HFFc6 (cell line): ENCODE measurements around the gene SPATA6L. TPM values are rescaled to one million over a fixed set of nuclear protein-coding genes. Genes with fewer than 3 reads are reported as not detected.

ENCODE experiments used
- DNase-seq: peaks from one replicate; pipeline ENCODE4 v3.0.0-alpha.2; 2018
- H3K27ac Mint-ChIP-seq: 2 replicates; pipeline ENCODE4 v1.8.0; 2020; ENCODE audit warnings: mild to moderate bottlenecking, mixed read lengths
- H3K27me3 Mint-ChIP-seq: 2 replicates; pipeline ENCODE4 v1.8.0; 2021; ENCODE audit warnings: mild to moderate bottlenecking, moderate library complexity, mixed read lengths; ENCODE audit not compliant: insufficient read depth
- H3K36me3 Mint-ChIP-seq: 2 replicates; pipeline ENCODE4 v1.8.0; 2021; ENCODE audit warnings: low read depth, mixed read lengths
- H3K4me1 Mint-ChIP-seq: 2 replicates; pipeline ENCODE4 v1.8.0; 2020; ENCODE audit warnings: low read depth, mixed read lengths
- H3K4me3 Mint-ChIP-seq: 2 replicates; pipeline ENCODE4 v1.8.0; 2020; ENCODE audit warnings: mild to moderate bottlenecking, moderate library complexity, mixed read lengths
- H3K9me3 Mint-ChIP-seq: 2 replicates; pipeline ENCODE4 v1.8.0; 2020; ENCODE audit warnings: mild to moderate bottlenecking, mixed read lengths
- CTCF ChIP-seq: fragments of 200-600 bp; sonication (generic); IDR thresholded peaks from 2 replicates; pipeline ENCODE4 v1.5.0; 2021; ENCODE audit warnings: antibody characterized with exemption, mild to moderate bottlenecking
- total RNA-seq, 6 experiments: library from RNA; stranded (reverse); fragmentation: NEBNext Ultra II Directional; extraction: Animal tissue kit (Norgen Biotek cat#: 25700); gene quantifications; 2 replicates in 1 of 6; 3 replicates in 5 of 6; pipeline ENCODE4 v1.2.3, GENCODE V29; 2021

SPATA6L gene
- total RNA-seq, 6 experiments from 2014 or later, result 0.27 to 0.73 (median 0.54) TPM; not detected in 2

- no peak for TF ChIP-seq CTCF
- Mint-ChIP-seq H3K36me3 (peaks cover 13% of the 10 kb centered on the region), H3K9me3 (no peaks in the 10 kb centered on the region), H3K27ac (no peak overlapping the region), H3K27me3 (no peaks in the 10 kb centered on the region), H3K4me3 (no peak overlapping the region), H3K4me1 (peaks cover 37% of the 10 kb centered on the region)
- DNase-seq, result no peak
Measured at GRCh38 chr9:4690144-4690543, 23.9 kb upstream of the SPATA6L start.

- H3K36me3 Mint-ChIP-seq, result peaks cover 16% of the 10 kb centered on the region
- no peaks in the 10 kb centered on the region for H3K27me3 Mint-ChIP-seq
- H3K9me3 Mint-ChIP-seq, result no peaks in the 10 kb centered on the region
- H3K4me1 Mint-ChIP-seq, result peaks cover 41% of the 10 kb centered on the region
- no peak overlapping the region for H3K4me3 Mint-ChIP-seq
- no peak for DNase-seq
- TF ChIP-seq CTCF, result no peak
- H3K27ac Mint-ChIP-seq, result no peak overlapping the region
Measured at GRCh38 chr9:4689687-4690104, 23.4 kb upstream of the SPATA6L start.

- no peak for TF ChIP-seq CTCF
- DNase-seq, result no peak
- Mint-ChIP-seq H3K9me3 (no peaks in the 10 kb centered on the region), H3K4me1 (peaks cover 42% of the 10 kb centered on the region), H3K4me3 (no peak overlapping the region), H3K36me3 (peaks cover 18% of the 10 kb centered on the region), H3K27me3 (no peaks in the 10 kb centered on the region), H3K27ac (no peak overlapping the region)
Measured at GRCh38 chr9:4689021-4689420, 22.7 kb upstream of the SPATA6L start.

- H3K27me3 Mint-ChIP-seq, result no peaks in the 10 kb centered on the region; the same call in 1 of the 2 replicates
- no peak for DNase-seq
- peaks cover 34% of the 10 kb centered on the region for H3K4me1 Mint-ChIP-seq
- TF ChIP-seq CTCF, result no peak
- H3K27ac Mint-ChIP-seq, result no peak overlapping the region
- H3K4me3 Mint-ChIP-seq, result no peak overlapping the region
- no peaks in the 10 kb centered on the region for H3K9me3 Mint-ChIP-seq
- peaks cover 19% of the 10 kb centered on the region for H3K36me3 Mint-ChIP-seq
Measured at GRCh38 chr9:4686584-4686983, 20.3 kb upstream of the SPATA6L start.

GRCh38 chr9:4686112-4686511 lies 19.8 kb upstream of the SPATA6L start:
- Mint-ChIP-seq H3K36me3 (peaks cover 19% of the 10 kb centered on the region), H3K9me3 (no peaks in the 10 kb centered on the region), H3K4me3 (no peak overlapping the region), H3K4me1 (peaks cover 29% of the 10 kb centered on the region), H3K27me3 (no peaks in the 10 kb centered on the region; the same call in 1 of the 2 replicates), H3K27ac (peak overlapping the region; percentile 25)
- TF ChIP-seq CTCF, result no peak
- no peak for DNase-seq

GRCh38 chr9:4684820-4685219 lies 18.5 kb upstream of the SPATA6L start:
- Mint-ChIP-seq H3K36me3 (peaks cover 11% of the 10 kb centered on the region; the same call in 1 of the 2 replicates), H3K27me3 (no peaks in the 10 kb centered on the region; the same call in 1 of the 2 replicates), H3K9me3 (no peaks in the 10 kb centered on the region), H3K4me3 (no peak overlapping the region), H3K4me1 (peaks cover 26% of the 10 kb centered on the region), H3K27ac (no peak overlapping the region)
- no peak for DNase-seq
- no peak for TF ChIP-seq CTCF
